Hepatocyte (in vitro differentiated cells): ENCODE measurements around the gene GPX4. TPM values are rescaled to one million over a fixed set of nuclear protein-coding genes. Genes with fewer than 3 reads are reported as not detected.

Source experiments
- DNase-seq: peaks from one replicate; pipeline ENCODE4 v3.0.0-alpha.2; 2016; ENCODE audit warnings: low spot score
- H2AFZ ChIP-seq: fragments of 200-600 bp; sonication (generic); 2 replicates; pipeline ENCODE4 v1.6.0; 2016; ENCODE audit warnings: antibody characterized with exemption, mild to moderate bottlenecking
- H3K27ac ChIP-seq: fragments of 200-600 bp; sonication (generic); 2 replicates; pipeline ENCODE4 v1.5.1; 2016; ENCODE audit warnings: mild to moderate bottlenecking
- H3K27me3 ChIP-seq: fragments of 200-600 bp; sonication (generic); 2 replicates; pipeline ENCODE4 v1.6.1; 2016
- H3K36me3 ChIP-seq: fragments of 200-600 bp; sonication (generic); replicated peaks from 2 replicates; pipeline ENCODE4 v1.5.1; 2016; ENCODE audit warnings: low read depth; ENCODE audit not compliant: insufficient read depth
- H3K4me1 ChIP-seq: fragments of 200-600 bp; sonication (generic); 2 replicates; pipeline ENCODE4 v1.5.1; 2016; ENCODE audit warnings: mild to moderate bottlenecking, moderate library complexity; ENCODE audit not compliant: insufficient read depth
- H3K4me2 ChIP-seq: fragments of 200-600 bp; sonication (generic); 2 replicates; pipeline ENCODE4 v1.6.0; 2016
- H3K4me3 ChIP-seq: fragments of 200-600 bp; sonication (generic); 2 replicates; pipeline ENCODE4 v1.5.1; 2016; ENCODE audit warnings: mild to moderate bottlenecking
- H3K79me2 ChIP-seq: fragments of 200-600 bp; sonication (generic); 2 replicates; pipeline ENCODE4 v1.6.0; 2017; ENCODE audit warnings: mild to moderate bottlenecking
- H3K9me2 ChIP-seq: fragments of 200-600 bp; sonication (generic); replicated peaks from 2 replicates; pipeline ENCODE4 v1.6.0; 2017; ENCODE audit warnings: mild to moderate bottlenecking; ENCODE audit not compliant: insufficient read depth
- H3K9me3 ChIP-seq: fragments of 200-600 bp; sonication (generic); 2 replicates; pipeline ENCODE4 v1.5.1; 2016; ENCODE audit warnings: low read depth, mild to moderate bottlenecking
- H4K20me1 ChIP-seq: fragments of 200-600 bp; sonication (generic); 2 replicates; pipeline ENCODE4 v1.6.0; 2016; ENCODE audit warnings: mild to moderate bottlenecking; ENCODE audit not compliant: insufficient read depth, poor library complexity, severe bottlenecking
- CTCF ChIP-seq: fragments of 200-600 bp; sonication (generic); IDR thresholded peaks from 2 replicates; pipeline ENCODE4 v1.5.1; 2016; ENCODE audit warnings: antibody characterized with exemption, mild to moderate bottlenecking; ENCODE audit not compliant: poor library complexity
- EZH2 ChIP-seq: fragments of 200-600 bp; sonication (generic); IDR thresholded peaks from 2 replicates; pipeline ENCODE4 v1.6.1; 2016; ENCODE audit warnings: antibody characterized with exemption, mild to moderate bottlenecking, borderline replicate concordance
- EZH2phosphoT487 ChIP-seq: fragments of 200-600 bp; sonication (generic); IDR thresholded peaks from one replicate; pipeline ENCODE4 v1.6.1; 2018; ENCODE audit warnings: antibody characterized with exemption, mild to moderate bottlenecking, low read depth, moderate library complexity; ENCODE audit not compliant: unreplicated experiment, severe bottlenecking
- WGBS: methylation state at CpG from one replicate; pipeline ENCODE4 v1.1.6; 2016; ENCODE audit warnings: low lambda C conversion rate; ENCODE audit errors: missing lambda C conversion rate; 5-methylcytosine and 5-hydroxymethylcytosine counted together
- polyA plus RNA-seq: library from polyadenylated mRNA; unstranded; fragments of >200 nt; fragmentation: Nextera tagmentation; extraction: Ambion mirVana; gene quantifications from 2 replicates; pipeline ENCODE4 v1.2.1, GENCODE V29; 2016
- total RNA-seq: library from RNA; depleted of rRNA; stranded (reverse); fragments of >200 nt; gene quantifications from 2 replicates; pipeline ENCODE4 v1.2.3, GENCODE V29; 2014

Gene GPX4
- total and polyA plus RNA-seq, 2 experiments from 2014 or later = 539 to 735 TPM

GRCh38 chr19:1067341-1067957 lies 36.3 kb upstream of the GPX4 start:
- peaks cover 28% of the 10 kb centered on the region for H3K4me1 ChIP-seq
- H3K27me3 ChIP-seq = peaks cover 50% of the 10 kb centered on the region

GRCh38 chr19:1068009-1069001 lies 35.5 kb upstream of the GPX4 start:
- Histone ChIP-seq H4K20me1 (no peaks in the 10 kb centered on the region), H3K36me3 (no peaks in the 10 kb centered on the region), H2AFZ (no peak overlapping the region), H3K4me1 (peaks cover 28% of the 10 kb centered on the region), H3K27me3 (peaks cover 50% of the 10 kb centered on the region), H3K9me3 (no peaks in the 10 kb centered on the region), H3K4me2 (no peak overlapping the region), H3K79me2 (no peaks in the 10 kb centered on the region), H3K9me2 (no peaks in the 10 kb centered on the region), H3K4me3 (no peak overlapping the region), H3K27ac (no peak overlapping the region)
- TF ChIP-seq CTCF (no peak), EZH2phosphoT487 (no peak), EZH2 (no peak)
- no peak for DNase-seq
- WGBS = 94% methylated on average over 39 of the region's 45 CpGs

More at GRCh38 chr19:1067341-1067957, 36.3 kb upstream of the GPX4 start:
- H3K27ac ChIP-seq = no peak overlapping the region
- H3K9me2 ChIP-seq = no peaks in the 10 kb centered on the region
- no peaks in the 10 kb centered on the region for H3K36me3 ChIP-seq
- H4K20me1 ChIP-seq = no peaks in the 10 kb centered on the region
- no peaks in the 10 kb centered on the region for H3K9me3 ChIP-seq
- H2AFZ ChIP-seq = no peak overlapping the region
- 21% methylated on average over 27 of the region's 38 CpGs for WGBS
- DNase-seq = no peak
- TF ChIP-seq CTCF = no peak
- no peak for TF ChIP-seq EZH2
- TF ChIP-seq EZH2phosphoT487 = no peak
- H3K4me3 ChIP-seq = no peak overlapping the region
- no peaks in the 10 kb centered on the region for H3K79me2 ChIP-seq
- H3K4me2 ChIP-seq = peak overlapping the region; percentile 93

GRCh38 chr19:1069009-1069779 lies 34.6 kb upstream of the GPX4 start:
- Histone ChIP-seq H3K79me2 (no peaks in the 10 kb centered on the region), H3K4me1 (peaks cover 28% of the 10 kb centered on the region), H4K20me1 (no peaks in the 10 kb centered on the region), H3K4me2 (no peak overlapping the region), H3K4me3 (no peak overlapping the region), H3K9me2 (no peaks in the 10 kb centered on the region), H3K27ac (no peak overlapping the region), H3K36me3 (no peaks in the 10 kb centered on the region), H3K27me3 (peaks cover 50% of the 10 kb centered on the region), H2AFZ (no peak overlapping the region), H3K9me3 (no peaks in the 10 kb centered on the region)
- no peak for TF ChIP-seq CTCF
- no peak for TF ChIP-seq EZH2phosphoT487
- TF ChIP-seq EZH2 = no peak
- 88% methylated on average over 25 of the region's 25 CpGs for WGBS
- no peak for DNase-seq
